ENCODE measurements around the gene NFE2L3. TPM values are rescaled to one million over a fixed set of nuclear protein-coding genes. Genes with fewer than 3 reads are reported as not detected.
"Not testable (repeated sequence)": the region's sequence is repeated elsewhere in the genome, so short reads cannot be mapped to it uniquely, and the experiment has no call there.

The NFE2L3 gene
- total RNA-seq, 1 donor from 2014 or later = 6.3 TPM

DNA sequence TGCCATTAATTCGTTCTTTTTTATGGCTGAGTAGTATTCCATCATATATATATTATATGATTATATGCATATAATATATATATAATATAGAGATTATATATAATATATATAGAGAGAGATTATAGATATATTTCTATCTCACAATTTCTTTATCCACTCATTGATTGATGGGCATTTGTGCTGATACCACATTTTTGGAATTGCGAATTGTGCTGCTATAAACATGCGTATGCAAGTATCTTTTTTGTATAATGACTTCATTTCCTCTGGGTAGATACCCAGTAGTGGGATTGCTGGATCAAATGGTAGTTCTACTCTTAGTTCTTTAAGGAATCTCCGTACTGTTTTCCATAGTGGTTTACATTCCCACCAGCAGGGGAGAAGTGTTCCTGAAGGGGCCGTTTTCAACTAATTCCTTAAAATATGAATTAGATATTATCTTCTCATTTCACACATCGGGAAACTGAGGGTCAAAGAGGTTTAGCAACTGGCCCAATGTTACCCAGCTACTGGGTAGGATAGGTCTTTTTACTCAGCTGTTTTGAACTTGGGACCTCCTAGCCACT, 16.5 kb downstream of the NFE2L3 start:
- no peak for DNase-seq (ENCODE audit: low spot score)

- DNase-seq (ENCODE audit: low spot score) = no peak
Observed at GRCh38 chr7:26169271-26169670, 17.3 kb downstream of the NFE2L3 start.

GRCh38 chr7:26170663-26171062, 18.7 kb downstream of the NFE2L3 start:
- no peak for DNase-seq (ENCODE audit: low spot score)

DNA sequence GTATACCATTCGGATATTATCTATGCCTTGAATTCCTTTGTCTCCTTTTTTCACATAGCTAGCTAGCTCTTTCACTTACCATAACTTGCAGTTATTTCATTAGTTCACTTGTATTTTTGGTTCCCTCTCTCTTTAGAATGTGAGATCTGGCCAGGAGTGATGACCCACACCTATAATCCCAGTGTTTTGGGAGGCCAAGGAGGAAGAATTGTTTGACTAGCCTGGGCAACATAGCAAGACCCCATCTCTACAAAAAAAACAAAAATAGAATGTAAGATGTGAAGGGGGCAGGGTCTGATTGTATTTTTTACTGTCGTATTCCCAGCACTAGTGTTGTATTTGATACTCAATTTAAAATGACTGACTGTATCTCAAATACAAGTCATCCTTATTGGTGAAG, 19.6 kb downstream of the NFE2L3 start:
- no peak for DNase-seq (ENCODE audit: low spot score)

DNA sequence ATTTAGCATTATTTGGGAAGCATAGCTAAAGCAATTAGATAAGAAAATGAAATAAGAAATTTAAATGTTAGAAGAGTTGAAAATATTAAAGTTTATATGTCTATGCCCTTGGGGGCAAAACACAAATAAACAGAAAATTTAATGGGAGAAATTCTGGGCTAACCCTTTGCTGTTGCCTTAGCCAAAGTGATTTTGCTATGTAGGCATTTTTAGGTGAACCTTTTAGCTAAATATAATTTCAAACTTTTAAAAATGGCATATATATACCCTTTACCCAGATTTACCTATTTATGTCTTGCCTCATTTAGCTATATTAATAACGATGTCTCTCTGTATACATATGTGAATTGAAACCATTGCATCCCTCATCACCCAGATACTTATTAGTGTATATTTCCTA, 20.1 kb downstream of the NFE2L3 start:
- no peak for DNase-seq (ENCODE audit: low spot score)

- not testable (repeated sequence) for DNase-seq (ENCODE audit: low spot score)
Observed at GRCh38 chr7:26175903-26176302, 23.9 kb downstream of the NFE2L3 start.

GRCh38 chr7:26176696-26177095, 24.7 kb downstream of the NFE2L3 start:
- not testable (repeated sequence) for DNase-seq (ENCODE audit: low spot score)

DNA sequence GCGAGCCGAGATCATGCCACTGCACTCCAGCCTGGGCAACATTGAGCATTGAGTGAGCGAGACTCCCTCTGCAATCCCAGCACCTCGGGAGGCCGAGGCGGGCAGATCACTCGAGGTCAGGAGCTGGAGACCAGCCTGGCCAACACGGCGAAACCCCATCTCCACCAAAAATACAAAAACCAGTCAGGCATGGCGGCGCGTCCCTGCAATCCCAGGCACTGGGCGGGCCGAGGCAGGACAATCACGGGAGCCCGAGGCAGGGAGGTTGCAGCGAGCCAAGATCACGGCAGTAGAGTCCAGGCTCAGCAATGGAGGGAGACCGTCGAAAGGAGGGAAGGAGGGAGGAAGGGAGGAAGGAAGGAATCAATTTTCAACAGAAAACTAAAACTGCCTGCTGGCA, 25.3 kb downstream of the NFE2L3 start:
- not testable (repeated sequence) for DNase-seq (ENCODE audit: low spot score)

DNA sequence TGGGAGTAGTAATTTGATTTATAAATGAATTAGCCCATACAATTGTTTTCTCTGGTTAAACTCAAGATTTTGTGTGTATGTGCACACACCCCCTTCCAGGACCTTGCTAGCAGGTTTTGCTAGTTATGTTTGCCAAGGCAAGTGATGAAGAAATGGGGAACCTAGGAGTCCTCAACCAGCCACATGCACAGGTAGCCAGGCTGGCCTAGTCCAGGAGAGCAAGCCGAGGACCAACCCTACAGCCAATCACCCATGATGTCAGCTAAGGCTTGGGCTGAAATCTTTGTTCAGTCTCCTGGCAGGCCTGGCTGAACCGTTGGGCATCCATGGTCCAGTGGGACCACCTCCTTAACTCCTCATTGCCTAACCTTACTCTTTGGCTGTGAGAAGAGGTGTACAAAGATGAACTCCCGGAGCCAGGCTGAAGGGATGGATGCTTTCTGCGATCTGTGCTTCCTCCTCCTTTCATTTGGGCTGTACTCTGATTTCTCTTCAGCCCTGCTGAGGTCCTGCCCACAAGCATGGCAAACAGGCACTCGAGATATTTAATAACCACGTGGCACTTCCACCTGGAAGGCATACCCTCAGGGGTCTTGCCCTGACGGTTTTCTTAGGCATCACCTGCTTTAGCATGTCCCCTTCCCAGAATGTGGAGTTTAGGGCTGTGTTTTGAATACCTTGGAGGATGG, 26.4 kb downstream of the NFE2L3 start:
- no peak for DNase-seq (ENCODE audit: low spot score)

DNA sequence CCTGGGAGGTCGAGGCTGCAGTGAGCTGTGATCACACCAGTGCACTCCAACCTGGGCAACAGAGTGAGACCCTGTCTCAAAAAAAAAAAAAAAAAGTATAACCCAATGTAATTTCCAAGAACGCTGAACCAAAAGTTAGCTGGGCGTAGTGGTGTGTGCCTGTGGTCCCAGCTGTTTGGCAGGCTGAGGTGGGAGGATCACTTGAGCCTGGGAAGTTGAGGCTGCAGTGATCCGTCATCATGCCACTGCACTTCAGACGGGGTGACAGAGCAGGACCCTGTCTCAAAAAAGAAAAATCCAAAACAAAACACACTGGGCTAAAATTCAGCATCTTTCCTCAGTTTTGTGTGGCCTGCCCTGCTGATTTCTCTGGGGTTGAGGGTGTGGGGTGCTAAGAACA, 27.4 kb downstream of the NFE2L3 start:
- no peak for DNase-seq (ENCODE audit: low spot score)

DNA sequence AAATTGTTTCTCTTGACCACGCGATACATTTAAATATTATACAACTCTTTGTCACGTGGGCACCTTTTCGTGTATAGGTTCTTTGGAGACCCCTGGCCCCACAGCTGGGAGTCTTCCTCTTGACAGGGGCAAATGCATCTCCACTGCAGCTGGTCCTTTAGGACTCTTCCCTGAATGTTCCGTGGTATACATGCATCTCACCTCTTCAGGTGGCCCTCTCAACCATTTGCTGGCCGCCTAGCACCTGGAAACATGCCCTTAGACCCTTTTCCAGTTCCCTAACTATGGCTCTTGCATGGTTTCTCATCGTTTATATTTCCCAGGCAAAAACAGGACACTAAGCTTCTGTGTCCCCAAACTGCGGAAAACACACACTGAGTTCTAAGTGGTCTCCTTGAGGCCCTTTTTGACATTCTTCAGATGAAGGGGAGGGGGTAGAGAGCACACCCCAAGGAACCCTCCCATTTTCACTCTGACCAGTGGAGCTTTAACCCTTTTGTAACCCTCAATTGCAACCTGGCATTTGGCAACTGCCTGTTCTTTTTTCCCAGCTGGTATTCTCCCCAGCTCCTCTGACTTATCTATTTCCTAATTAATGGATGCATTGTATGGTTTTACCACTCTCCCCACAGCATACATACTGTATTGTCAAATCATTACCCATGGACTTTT, 28.0 kb downstream of the NFE2L3 start:
- no peak for DNase-seq (ENCODE audit: low spot score)

- no peak for DNase-seq (ENCODE audit: low spot score)
Observed at GRCh38 chr7:26180792-26181198, 28.8 kb downstream of the NFE2L3 start.

DNA sequence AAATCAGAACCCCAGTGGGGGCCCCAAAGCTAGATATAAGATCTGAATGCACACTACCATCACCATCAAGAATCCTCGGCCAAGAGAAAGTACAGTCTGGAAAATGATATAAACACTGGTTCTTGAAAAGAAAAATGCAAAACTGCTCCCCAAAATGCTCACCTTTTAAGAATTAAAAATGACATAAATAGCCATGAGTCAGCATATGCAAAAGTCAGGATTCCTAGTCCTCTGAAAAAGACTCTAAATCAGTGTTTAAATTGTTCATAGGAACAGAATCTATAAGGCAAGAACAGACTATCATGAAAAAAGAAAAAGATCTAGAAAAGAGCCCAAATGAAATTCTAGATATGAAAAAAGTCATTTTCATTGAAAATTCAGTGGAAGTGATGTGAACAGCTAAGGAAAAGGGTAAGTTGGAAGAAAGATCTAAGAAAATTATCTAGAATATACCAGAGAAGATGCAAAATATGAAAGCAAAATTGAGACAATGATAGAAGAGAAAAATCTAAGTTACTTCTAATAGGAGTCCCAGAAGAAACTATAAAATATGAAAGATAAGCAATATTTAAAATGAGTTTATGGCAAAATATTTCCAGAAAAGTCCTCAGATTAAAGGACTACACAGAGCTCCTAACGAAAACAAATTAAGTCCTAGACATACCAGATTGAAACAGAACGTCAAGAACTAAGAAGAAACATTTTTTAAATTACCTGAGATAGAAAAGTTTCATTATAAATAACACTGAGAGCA, 29.7 kb downstream of the NFE2L3 start:
- DNase-seq (ENCODE audit: low spot score) = no peak

DNA sequence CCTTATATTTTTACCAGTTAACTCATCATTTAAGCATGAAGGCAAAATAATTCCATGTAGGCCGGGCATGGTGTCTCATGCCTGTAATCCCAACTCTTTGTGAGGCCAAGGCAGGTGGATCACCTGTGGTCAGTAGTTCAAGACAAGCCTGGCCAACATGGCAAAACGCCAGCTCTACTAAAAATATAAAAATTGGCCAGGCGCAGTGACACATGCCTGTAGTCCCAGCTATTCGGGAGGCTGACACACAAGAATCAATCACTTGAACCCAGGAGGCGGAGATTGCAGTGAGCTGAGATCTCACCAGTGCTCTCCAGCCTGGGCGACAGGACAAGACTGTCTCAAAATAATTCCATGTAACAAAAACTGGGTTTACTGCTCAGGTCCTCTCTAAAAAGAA, 30.3 kb downstream of the NFE2L3 start:
- DNase-seq (ENCODE audit: low spot score) = no peak

DNA sequence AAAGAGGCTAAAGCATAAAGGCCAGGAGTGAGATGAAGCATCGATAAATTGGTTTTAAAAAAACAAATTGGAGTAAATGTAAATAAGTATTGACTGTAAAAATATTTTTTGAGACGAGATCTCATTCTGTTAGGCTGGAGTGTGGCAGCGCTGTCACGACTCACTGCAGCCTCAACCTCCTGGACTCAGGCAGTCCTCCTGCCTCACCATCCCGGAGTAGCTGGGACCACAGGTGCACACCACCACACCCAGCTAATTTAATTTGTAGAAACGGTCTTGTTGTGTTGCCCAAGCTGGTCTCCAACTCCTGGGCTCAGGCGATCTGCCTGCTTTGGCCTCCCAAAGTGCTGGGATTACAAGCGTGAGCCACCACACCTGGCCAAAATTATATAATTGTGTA, 30.7 kb downstream of the NFE2L3 start:
- no peak for DNase-seq (ENCODE audit: low spot score)

DNA sequence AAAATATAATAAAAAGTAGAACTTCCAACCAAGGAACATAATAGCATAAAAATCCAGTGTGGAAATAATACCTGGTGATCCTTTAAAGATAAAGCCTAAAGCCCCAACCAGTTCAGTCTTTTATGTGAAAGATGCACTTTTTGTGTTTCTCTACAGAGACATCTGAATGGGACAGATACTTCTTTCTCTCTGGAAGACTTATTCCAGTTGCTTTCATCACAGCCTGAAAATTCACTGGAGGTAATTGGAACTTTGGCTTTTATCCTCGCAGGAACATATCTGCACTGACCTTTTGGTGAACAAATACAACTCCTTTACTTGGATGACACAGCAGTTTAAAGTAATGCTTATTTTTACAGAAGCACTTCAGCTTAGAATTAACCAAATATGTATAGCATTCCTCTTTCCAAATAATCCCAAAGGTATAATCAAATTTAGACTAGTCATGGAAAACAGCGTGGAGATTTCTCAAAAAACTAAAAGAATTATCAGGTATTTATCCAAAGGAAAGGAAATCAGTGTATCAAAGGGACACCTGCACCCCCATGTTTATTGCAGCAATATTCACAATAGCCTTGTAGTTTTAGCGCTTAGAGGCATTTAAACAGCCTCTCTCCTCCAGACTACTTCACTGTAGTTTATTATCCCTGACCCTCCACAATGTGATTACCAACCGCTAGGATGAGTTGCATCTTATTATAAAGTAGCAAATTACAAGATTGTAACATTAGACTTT, 31.7 kb downstream of the NFE2L3 start:
- no peak for DNase-seq (ENCODE audit: low spot score)

GRCh38 chr7:26184281-26185101, 32.5 kb downstream of the NFE2L3 start:
- DNase-seq (ENCODE audit: low spot score) = not testable (repeated sequence)

- DNase-seq (ENCODE audit: low spot score) = no peak
Observed at GRCh38 chr7:26185131-26185843, 33.3 kb downstream of the NFE2L3 start.

- no peak for DNase-seq (ENCODE audit: low spot score)
Observed at GRCh38 chr7:26185844-26186180, 33.8 kb downstream of the NFE2L3 start.

Data from ureter (tissue), 1 donor.